GM19463 (cell line): ENCODE results near the gene PILRB.
"Not testable (repeated sequence)": the region's sequence is repeated elsewhere in the genome, so short reads cannot be mapped to it uniquely, and the experiment has no call there.

Experiments used
- ATAC-seq: cut with Tn5 transposase; IDR thresholded peaks from one replicate; pipeline ENCODE4 v1.9.1; 2021; ENCODE audit warnings: mild to moderate bottlenecking, moderate library complexity; ENCODE audit not compliant: unreplicated experiment

The PILRB gene

DNA sequence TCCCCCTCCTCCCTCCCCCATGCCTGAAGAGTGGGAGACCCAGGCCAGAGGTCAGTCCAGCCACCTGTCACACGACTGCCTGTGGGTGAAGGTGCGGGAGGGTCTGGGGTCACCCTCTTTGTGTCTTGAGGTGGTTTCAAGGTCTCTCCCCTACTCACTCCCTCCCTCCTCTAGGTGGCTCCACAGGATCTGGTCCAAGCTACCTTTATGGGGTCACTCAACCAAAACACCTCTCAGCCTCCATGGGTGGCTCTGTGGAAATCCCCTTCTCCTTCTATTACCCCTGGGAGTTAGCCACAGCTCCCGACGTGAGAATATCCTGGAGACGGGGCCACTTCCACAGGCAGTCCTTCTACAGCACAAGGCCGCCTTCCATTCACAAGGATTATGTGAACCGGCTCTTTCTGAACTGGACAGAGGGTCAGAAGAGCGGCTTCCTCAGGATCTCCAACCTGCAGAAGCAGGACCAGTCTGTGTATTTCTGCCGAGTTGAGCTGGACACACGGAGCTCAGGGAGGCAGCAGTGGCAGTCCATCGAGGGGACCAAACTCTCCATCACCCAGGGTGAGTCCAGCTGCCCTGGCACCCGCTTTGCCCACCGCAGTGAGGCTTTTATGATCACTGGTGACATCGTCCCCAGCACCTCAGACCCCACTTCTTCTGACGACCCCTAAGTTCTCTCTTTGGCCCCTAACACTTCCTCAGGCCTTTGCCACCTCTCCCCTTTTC is 16.1 kb downstream of the PILRB start:
- peak; percentile 34 for ATAC-seq

DNA sequence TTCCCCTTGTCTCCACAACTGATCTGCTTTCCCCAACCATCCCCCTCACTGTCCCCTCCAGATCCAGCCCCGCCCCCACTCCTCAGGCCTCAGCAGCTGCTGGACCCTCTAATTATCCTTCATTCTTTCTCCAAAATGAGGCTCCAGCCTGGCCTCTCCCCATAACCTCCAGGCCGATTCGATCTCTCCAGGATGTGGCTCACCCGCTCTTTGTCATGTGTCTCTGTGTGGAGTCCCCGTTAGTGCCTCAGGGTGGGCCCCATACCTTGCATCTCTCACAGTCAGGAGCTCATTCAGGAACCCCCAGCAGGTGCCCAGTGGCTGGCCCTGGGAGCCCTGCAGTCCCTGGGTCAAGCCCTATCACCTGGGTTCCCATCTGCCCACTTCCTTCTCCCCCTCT is 16.7 kb downstream of the PILRB start:
- no peak for ATAC-seq

DNA sequence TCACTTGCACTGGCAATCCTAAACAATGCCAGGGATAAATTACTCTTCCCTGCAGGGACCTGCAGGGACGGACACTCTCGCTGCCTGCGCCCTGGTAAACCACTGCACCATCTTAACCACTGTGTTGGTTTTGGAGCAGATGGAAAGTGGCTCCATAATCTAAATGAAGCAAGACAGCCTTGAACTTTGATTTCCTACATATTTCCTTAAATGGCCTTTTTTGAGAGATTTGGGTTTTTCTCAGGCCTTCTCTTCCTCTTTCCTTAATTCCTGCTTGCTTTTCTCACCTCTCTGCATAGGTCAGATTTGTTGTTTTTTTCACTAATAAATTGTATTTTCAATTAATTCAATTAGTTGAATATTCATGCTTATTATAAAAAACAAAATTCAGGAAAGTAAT is 18.1 kb downstream of the PILRB start:
- ATAC-seq = no peak

DNA sequence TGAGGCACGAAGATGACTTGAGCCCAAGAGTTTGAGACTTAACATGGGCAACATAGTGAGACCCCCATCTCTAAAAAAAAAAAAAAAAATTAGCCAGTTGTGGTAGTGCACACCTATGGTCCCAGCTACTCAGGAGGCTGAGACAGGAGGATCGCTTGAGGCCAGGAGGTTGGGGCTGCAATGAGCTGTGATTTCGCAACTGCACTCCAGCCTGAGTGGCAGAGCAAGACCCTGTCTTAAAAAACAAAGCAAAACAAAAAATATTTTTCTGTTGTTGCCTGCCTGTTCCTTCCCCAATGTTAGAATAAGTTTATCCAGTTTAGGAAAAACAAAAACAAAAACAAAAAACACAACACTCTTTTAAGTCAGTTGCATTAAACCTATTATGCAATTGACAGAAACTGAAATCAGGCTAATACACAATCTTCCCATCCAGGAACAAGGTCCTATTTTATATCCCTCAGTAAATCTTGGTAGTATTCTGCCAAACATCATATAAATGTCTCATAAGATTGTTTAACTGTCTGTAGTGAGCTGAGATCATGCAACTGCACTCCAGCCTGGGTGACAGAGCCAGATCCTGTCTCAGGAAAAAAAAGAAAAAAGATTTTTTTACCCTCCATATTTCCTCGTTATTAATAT is 20.3 kb downstream of the PILRB start:
- no peak for ATAC-seq

DNA sequence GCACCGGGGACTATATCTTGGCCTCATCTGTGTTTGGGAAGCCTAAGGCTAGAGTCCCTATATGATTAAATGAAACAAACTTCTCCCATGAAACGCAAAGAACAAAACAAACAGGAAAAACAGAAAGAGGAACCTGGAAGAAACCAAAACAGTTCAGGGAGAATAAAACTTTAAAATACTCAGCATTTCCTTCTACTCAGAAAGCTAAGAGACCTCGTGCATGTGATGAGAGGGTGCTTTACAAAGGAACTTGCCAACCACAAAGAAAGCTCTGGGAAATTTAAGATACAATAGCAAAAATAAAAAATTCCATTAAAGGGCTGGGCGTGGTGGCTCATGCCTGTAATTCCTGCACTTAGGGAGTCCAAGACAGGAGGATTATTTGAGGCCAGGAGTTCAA is 22.3 kb downstream of the PILRB start:
- ATAC-seq = no peak

DNA sequence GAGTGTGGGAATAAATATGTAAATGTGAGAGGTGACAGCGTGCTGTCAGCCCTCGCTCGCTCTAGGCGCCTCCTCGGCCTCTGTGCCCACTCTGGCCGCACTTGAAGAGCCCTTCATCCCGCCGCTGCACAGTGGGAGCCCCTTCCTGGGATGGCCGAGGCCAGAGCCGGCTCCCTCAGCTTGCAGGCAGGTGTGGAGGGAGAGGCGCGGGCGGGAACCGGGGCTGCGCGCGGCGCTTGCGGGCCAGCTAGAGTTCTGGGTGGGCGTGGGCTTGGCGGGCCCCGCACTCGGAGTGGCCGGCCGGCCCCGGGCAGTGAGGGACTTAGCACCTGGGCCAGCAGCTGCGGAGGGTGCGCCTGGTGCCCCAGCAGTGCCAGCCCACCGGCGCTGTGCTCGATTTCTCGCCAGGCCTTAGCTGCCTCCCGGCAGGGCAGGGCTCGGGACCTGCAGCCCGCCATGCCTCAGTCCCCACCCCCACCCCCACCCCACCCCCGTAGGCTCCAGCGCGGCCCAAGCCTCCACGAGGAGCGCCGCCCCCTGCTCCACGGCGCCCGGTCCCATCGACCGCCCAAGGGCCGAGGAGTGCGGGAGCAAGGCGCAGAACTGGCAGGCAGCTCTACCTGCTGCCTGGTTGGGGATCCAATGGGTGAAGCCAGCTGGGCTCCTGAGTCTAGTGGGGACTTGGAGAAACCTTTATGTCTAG is 23.8 kb downstream of the PILRB start:
- not testable (repeated sequence) for ATAC-seq

DNA sequence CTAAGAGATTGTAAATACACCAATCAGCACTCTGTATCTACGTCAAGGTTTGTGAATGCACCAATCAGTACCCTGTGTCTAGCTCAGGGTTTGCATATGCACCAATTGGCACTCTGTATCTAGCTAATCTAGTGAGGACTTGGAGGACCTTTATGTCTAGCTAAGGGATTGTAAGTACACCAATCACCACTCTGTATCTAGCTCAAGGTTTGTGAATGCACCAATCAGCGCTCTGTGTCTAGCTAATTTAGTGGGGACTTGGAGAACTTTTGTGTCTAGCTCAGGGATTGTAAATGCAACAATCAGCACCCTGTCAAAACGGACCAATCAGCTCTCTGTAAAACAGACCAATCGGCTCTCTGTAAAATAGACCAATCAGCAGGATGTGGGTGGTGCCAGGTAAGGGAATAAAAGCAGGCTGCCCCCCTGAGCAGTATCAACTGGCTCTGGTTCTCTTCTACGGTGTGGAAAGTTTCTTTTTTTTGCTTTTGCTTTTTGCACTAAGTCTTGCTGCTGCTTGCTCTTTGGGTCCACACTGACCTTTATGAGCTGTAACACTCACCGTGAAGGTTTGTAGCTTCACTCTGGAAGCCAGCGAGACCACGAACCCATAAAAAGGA is 24.4 kb downstream of the PILRB start:
- not testable (repeated sequence) for ATAC-seq

DNA sequence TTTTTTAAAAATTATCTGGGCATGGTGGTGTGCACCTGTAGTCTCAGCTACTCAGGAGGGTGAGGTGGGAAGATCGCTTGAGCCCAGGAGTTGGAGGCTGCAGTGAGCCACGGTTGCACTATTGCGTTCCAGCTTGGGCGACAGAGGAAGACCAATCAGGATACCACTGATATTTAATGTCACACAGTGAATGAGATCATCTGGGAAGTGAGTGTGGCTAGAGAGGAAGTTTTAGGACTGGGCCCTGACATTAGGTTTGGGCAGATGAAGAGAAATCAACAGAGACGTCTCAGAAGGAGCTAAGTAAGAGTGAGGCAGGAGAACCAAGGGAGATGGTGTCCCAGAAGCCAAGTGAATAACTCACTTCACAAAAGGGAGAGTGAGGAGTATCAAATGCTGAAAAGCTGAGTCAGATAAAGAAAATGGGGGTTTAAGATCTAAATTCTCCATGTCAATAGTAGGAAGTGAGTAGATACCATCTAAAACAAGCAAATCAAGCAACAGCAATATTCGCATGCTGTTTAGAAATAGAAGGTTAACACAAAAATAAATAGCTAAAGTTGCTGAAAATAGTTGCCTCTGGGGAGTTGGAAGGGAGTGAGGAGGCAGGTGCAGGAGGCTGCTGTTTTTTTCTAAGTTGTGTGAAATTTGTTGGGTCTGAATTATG is 26.8 kb downstream of the PILRB start:
- no peak for ATAC-seq

DNA sequence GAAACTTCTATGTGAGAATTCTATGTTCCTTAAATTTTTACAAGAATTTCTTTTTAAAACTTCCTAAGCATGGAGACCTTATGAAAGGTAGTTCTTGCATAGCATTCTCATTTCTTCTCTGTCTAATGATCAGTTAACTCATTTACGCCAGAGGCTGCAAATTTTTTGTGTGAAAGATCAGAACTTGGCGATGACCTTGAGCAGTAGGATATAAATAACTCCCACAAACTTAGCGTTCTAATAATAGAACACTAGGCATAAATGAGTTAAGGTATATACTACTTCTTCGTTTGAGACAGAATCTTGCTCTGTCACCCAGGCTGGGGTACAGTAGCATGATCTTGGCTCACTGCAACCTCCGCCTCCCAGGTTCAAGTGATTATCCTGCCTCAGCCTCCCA is 29.0 kb downstream of the PILRB start:
- ATAC-seq = no peak

DNA sequence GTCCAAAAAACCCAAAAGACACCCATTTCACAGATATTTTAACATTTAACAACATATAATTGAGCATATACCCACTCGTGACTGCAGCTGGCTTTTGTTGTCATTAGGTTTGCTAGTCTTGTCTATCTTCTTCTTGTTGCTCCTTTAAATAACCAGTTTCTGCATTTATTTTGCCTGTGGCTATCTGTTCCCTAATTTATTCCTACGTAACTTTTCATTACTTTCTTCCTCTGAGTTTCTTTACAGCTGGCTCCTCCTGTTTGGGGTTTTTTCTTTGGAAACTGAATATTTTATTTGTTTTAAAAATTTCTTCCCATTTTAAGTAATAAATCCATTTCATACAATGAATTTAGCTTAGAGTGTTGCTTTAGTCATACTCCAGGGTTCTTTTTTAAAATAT is 29.8 kb downstream of the PILRB start:
- no peak for ATAC-seq

DNA sequence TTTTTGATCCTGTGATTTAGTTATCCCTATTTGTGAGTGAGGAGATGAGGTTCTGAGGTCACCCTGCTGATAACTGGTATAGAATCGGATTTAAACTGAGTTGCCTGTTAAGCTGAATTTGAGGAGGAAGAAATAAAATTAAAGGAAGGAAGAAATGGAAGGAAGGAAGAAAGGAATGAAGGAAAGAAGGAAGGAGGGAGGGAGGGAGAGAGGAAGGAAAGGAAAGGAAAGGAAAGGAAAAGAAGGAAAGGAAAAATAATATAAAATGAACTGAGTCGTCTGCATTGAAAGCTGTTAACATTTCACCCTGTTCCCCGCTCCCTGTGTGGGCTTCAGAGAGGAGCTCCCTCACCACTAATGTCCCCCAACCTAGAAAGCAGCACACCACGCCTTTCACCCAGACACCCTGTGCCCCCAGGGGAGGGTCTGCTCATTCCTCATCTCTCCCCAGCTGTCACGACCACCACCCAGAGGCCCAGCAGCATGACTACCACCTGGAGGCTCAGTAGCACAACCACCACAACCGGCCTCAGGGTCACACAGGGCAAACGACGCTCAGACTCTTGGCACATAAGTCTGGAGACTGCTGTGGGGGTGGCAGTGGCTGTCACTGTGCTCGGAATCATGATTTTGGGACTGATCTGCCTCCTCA is 31.6 kb downstream of the PILRB start:
- no peak for ATAC-seq

DNA sequence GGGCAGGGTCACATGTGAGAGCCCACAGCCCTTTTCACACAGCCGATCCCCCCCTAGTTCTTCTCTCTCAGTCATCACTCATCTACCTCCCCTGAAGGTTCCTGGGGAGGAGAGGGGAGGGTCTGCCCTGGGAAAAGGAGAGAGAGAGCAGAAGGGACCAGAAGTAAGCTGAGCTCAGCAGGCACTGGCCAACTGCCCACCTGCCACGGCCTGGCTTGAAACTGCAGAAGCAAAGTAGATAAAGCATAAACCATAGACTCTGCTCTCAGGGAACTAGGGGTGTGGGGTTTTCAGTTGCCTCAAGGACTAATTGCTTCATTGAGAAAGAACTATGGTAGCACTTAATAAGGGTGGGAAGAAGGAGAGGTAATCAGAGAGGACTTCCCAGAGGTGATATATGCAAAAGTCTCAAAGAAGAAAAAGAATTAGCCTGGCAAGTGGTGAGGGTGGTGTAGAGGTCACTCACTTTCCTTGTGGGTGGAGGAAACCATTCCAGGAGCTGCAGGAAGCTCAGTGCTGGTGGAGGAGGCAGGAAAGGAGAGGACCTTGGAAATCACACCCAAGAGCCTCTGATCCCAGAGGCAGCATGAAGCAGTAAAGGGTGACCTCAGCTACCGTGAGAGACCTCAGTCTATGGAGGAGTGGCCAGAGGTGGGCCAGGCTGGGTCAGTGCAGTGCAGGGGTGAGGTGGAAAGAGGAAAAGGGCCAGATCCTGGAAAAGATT is 32.5 kb downstream of the PILRB start:
- no peak for ATAC-seq

DNA sequence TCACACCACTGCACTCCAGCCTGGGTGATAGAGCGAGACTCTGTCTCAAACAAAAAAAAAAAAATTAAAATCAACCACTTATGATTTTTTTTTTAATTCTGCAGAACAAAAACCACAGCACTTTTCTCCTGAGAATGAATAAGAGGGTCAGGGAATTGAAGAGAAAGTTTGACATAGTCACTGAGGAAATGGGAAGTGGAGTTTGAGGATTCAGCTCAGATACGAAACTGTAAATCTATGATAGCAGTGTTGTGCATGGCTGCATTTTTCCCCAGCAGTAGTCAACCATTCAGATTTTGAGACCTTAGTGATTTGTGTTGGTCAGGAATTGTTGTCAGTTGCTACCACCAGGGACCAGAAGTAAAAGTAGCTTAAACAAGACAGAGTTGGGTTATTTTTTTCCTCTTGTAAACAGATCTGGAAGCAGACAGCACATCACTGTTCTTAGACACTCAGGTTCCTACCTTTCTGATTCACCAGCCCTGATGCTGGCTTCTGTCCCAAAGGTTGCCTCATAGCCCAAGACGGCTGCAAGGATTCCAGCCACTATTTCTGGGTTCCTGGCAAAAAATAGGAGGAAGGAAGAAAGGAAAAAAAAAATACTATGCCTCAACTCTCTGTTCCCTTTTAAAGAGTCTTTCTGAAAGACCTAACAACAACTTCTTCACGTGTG is 35.5 kb downstream of the PILRB start:
- no peak for ATAC-seq

DNA sequence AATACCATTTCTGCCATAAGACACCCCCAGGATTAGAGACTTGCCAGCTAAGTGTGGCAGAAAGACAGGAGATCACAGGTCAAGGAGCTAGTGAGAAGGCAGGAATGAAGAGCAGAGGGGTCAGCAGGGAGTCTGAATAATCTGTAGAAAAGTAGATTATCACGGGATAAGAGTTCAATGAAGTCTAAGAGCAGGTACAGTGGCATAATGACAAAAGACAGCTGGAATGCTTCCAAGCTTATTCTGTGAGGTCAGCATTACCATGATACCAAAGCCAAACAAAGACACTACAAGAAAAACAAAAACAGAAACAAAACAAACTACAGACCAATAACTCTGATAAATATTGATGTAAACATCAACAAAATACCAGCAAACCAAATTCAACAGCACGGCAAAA is 36.2 kb downstream of the PILRB start:
- no peak for ATAC-seq

DNA sequence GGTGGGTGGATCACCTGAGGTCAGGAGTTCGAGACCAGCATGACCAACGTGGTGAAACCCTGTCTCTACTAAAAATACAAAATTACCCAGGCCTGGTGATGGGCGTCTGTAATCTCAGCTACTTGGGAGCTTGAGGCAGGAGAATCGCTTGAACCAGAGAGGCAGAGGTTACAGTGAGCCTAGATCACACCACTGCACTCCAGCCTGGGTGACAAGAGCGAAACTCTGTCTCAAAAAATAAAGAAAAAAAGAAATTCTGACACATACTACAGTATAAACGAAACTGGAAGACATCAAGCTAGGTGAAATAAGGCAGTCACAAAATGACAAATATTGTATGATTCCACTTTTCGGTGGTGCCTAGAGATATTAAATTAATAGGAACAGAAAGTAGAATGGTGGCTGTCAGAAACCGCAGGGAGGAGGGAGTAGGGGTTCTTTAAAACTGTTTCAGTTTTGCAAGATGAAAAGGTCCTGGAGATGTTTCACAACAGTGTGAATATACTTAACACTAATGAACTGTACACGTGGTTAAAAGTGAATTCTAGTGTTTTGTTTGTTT is 38.6 kb downstream of the PILRB start:
- peak; percentile 86 for ATAC-seq

DNA sequence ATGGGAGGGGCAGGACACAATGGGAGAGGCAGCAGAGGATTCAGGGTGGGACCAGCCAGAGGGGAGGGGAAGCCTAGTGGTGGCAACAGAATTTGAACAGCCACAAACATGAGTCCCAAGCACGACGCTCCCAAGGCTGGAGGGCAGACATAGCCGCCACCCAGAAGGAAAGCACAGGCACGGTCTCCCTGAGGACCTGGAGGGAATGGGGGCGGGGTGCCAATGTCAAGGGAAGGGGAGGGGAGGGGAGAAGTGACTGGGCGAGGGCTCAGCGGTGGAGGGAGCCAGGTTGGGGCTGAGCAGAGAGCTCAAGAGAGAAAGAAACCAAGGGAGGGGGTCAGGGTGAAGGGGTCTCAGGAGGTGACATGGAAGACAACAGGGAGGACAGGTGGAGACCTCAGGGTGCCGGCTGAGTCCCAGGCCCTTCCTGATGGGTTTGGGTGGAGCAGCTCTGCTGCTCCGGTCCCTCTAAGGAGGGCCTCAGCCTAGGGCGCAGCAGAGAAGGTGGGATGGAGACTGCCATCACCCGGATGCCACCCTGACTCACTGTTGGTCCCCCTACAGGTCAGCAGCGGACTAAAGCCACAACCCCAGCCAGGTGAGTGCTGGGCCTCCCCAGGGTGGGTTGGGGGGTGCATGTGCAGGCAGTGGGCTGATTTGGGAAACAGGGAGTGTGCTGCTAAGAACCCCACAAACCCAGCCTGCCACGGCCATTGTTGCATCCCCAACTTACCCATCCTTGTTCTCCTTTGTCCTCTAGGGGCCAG is 39.6 kb downstream of the PILRB start:
- no peak for ATAC-seq

DNA sequence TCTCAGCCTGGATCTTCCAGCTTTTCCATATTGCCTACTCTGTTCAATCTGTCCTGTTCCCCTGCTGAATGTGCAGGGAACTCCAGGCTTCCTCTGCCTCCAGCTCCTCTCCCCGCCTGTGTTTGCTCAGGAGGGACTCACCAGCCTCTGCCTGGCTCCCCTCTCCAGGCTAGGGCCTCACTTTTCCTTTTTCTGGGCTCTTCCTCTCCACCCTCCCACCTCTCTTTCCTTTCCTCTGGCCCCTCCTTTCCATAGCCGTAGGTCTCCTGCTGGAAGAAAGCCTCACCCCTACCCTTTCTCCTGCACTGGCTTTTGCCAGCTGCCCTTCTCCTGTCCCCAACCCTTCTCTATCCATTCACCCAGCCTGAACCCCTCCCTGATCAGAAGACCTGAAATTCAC is 40.3 kb downstream of the PILRB start:
- no peak for ATAC-seq

DNA sequence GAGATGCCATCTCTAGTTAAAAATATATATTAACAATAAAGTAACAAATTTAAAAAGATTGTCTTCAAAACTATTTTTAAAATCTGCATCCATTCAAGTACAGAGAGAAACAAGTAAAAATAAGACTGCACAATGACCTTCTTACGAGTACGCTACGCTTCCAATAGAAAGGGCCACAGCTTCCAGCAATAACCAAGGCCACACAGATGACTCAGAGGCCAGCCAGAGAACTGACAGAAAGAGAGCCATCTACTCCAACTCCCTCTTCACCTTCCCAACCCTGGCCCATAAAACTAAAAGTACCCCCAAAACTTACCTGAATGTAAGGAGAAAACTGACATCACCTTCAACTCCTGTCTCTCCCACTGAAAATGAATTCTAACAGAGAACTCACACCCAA is 42.1 kb downstream of the PILRB start:
- ATAC-seq = no peak
